PFSK-1 (cell line): ENCODE data around the gene ZBTB9.
A peak's percentile ranks its signal among the peaks of the same experiment; 100 is the strongest.

ENCODE experiments used
- FOXP2 ChIP-seq: optimal IDR thresholded peaks from 2 replicates; pipeline ENCODE3; 2011; ENCODE audit warnings: borderline replicate concordance, control low read depth, inconsistent platforms; ENCODE audit not compliant: insufficient read depth; ENCODE audit errors: extremely low read length, extremely low read depth
- POLR2AphosphoS5 ChIP-seq: IDR thresholded peaks from 2 replicates; pipeline ENCODE4 v1.6.1; 2012; ENCODE audit warnings: low read depth, mild to moderate bottlenecking, control low read depth, low read length, moderate library complexity
- REST ChIP-seq, 2 experiments: IDR thresholded peaks; 2 replicates each; pipeline versions ENCODE4 v1.6.1 to v1.8.0; 2011 to 2012; ENCODE audit warnings: low read depth in 2 of 2, low read length in 2 of 2, control low read depth in 1 of 2, inconsistent platforms in 1 of 2, mild to moderate bottlenecking in 1 of 2, moderate library complexity in 1 of 2; ENCODE audit not compliant: insufficient read depth in 1 of 2
- SIN3A ChIP-seq: IDR thresholded peaks from 2 replicates; pipeline ENCODE4 v1.6.1; 2012; ENCODE audit warnings: mild to moderate bottlenecking, low read length, moderate library complexity, borderline replicate concordance; ENCODE audit not compliant: insufficient read depth
- TAF1 ChIP-seq: IDR thresholded peaks from 2 replicates; pipeline ENCODE4 v1.6.1; 2012; ENCODE audit warnings: low read length, control low read depth, borderline replicate concordance; ENCODE audit not compliant: insufficient read depth

DNA sequence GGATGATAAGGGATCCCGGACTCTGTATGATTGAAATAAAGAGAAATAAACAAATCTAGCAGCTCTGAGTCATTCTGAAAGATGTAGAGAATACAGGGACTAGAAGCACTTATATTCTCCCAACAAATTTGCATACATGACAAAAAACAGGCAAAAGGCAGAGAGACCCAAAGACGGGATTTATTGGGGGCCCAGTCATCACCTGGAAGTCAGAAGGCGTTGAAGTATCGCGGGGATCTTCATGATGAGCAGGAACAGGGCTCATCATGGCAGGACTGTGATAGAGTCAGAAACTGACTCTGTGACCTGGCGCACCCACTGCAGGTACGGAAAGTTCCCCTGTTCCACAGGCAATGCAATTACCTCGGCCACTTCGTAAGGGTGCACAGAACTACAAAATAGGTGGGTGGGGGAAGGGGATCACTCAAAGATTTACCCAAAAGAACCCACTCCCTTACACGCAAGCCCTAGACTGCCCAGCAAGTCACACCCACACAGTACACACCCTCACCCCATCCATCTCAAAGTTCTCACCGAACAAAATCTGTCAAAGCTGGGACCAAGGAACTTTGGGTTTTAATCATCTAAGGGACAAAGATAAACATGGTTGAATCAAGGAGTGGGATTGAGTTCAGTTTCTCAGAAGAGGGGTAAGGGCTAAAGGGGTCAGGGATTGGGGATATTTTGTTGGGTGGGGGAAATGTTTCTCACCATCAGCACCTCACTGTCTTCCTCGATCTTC lies 37.8 kb upstream of the ZBTB9 start:
- TF ChIP-seq REST (IDR thresholded peaks at IDR 0.05; ENCODE audit: insufficient read depth in 1 of 2, low read depth in 2 of 2, low read length in 2 of 2) (no peak), POLR2AphosphoS5 (peak; percentile 27; the same call in 1 of the 2 replicates), SIN3A (no peak), TAF1 (no peak), FOXP2 (no peak)
